GM21390 (cell line): ENCODE data around the gene LRRN1.

Experiments
- ATAC-seq: cut with Tn5 transposase; IDR thresholded peaks from one replicate; pipeline ENCODE4 v1.9.1; 2021; ENCODE audit not compliant: unreplicated experiment

Gene LRRN1

DNA sequence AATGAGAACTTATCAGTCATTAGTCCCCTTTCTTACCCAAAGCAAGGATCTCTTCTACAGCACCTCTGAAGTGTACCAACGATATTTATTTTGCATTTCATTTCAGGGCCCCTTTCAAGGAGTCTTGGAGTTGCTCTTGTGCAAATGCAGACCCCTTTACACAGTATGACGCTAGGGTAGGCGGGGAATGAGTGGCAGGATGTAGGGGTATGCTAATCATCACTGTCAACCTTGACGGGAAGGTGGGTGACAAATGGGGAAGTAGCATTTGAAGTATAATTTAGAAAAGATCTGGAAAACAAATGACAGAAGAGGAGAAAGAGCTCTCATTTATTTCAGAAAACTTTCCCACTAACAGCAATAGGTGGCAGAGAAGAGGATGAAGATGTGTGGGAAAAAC is 94.4 kb downstream of the LRRN1 start:
- ATAC-seq = no peak
